T47D (cell line): ENCODE measurements around the gene DESI1.
"Not testable (repeated sequence)": the region's sequence is repeated elsewhere in the genome, so short reads cannot be mapped to it uniquely, and the experiment has no call there.

Source experiments
- DNase-seq, 2 experiments: peaks; one replicate each; pipeline versions ENCODE4 v3.0.0 to v3.0.0-alpha.2; 2011 to 2012; ENCODE audit warnings: low read depth in 1 of 2, low spot score in 1 of 2
- JUND ChIP-seq: IDR thresholded peaks from 2 replicates; pipeline ENCODE4 v1.6.1; 2012; ENCODE audit warnings: low read depth
- in situ Hi-C: cut with HindIII; loops from 2 replicates; pipeline ENCODE4 v1.10.0; 2016; ENCODE audit warnings: low sequenced_read_pairs, low pct_unique_long_range_greater_than_20kb

The DESI1 gene

GRCh38 chr22:41595703-41596102, 25.1 kb downstream of the DESI1 start:
- DNase-seq = no peak
- no peak for TF ChIP-seq JUND
- in situ Hi-C loops = no loop called here

- DNase-seq, in situ Hi-C loops: not testable (repeated sequence)
Observed at GRCh38 chr22:41593336-41593960, 27.4 kb downstream of the DESI1 start.

GRCh38 chr22:41589391-41590241, 31.2 kb downstream of the DESI1 start, which contains the start of gene PMM1:
Gene PMM1 (minus strand): TSS chr22:41589840. CDS start chr22:41589805, 35 bp downstream.
- TF ChIP-seq JUND = no peak
- peak; percentile 98 to 99 for DNase-seq

DNA sequence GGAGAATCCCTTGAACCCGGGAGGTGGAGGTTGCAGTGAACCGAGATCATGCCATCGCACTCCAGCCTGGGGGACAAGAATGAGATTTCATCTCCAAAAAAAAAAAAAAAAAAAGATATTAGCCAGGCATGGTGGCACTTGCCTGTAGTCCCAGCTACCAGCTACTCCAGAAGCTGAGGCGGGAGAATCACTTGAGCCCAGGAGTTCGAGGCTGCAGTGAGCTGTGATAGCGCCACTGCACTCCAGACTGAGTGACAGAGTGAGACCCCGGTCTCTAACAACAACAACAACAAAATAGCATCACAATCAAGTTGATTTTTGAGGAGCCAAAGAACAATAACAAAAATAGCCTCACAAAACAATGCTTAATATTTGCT, 33.5 kb downstream of the DESI1 start:
- in situ Hi-C loops = no loop called here
- DNase-seq = no peak
- TF ChIP-seq JUND = no peak

More at GRCh38 chr22:41589391-41590241, 31.2 kb downstream of the DESI1 start, which contains the start of gene PMM1:
- in situ Hi-C loops = no loop called here

DNA sequence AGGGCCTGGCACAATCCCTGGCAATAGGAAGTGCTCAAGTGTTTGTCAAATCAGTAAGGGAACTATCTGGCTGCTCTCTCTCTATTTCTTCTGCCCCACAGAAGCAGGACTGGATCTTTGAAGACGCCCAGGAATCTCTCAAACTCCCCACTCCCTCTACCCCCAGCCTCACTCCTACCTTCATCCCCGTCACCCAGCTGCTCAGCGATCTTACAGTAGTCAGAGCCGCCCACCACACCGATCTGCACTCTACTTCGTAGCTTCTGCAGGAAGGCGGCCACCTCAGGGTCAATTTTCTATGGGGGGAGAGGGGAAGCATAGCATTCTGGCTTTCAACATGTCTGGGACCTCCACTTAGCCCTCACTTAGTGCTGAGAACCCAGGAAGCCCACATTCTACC, 34.9 kb downstream of the DESI1 start:
- TF ChIP-seq JUND = no peak
- in situ Hi-C loops = no loop called here
- DNase-seq = no peak

DNA sequence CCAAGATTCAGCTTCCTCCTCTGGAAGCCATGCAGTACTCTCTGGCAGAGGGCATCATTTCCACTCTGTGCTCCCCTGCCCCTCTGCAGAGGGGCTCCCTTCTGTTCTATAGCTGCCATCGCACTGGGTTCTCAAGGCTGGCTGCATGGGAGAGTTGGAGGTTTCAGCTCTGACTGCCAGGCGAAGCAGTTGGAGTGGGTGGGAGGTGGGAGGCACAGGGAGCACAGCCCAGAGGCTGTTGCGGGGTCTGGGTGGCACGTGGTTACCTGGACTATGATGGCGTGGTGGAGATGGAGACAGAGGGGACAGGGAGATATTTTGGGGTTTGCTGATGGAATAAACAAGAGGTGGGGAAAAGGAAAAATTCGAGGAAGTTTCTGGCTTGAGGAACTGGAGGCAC, 36.0 kb downstream of the DESI1 start:
- no peak for DNase-seq
- in situ Hi-C loops = no loop called here
- no peak for TF ChIP-seq JUND

GRCh38 chr22:41582694-41583093, 38.1 kb downstream of the DESI1 start:
- in situ Hi-C loops = no loop called here
- DNase-seq = no peak
- no peak for TF ChIP-seq JUND

DNA sequence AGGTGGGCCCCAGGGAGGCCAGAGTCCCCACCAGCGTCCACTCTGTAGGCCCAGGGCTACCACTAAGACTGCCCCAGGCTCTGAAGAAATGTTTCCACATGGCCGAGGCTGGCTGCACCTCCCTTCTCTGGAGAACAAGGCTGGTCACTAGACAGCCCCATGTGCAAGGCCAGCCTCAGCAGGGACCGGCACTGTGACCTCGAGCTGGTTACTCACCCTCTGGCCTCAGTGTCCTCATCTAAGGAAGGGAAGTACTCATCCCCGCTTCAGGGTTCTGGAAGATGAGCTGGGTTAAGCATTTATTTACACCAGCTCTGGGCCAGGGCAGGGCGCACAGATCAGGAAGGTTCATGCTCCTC, 40.9 kb downstream of the DESI1 start:
- DNase-seq = no peak
- in situ Hi-C loops = no loop called here

GRCh38 chr22:41579297-41579996, 41.4 kb downstream of the DESI1 start:
- DNase-seq = no peak
- TF ChIP-seq JUND = no peak
- in situ Hi-C loops = no loop called here

More for the DNA sequence above, 40.9 kb downstream of the DESI1 start:
- TF ChIP-seq JUND = no peak

DNA sequence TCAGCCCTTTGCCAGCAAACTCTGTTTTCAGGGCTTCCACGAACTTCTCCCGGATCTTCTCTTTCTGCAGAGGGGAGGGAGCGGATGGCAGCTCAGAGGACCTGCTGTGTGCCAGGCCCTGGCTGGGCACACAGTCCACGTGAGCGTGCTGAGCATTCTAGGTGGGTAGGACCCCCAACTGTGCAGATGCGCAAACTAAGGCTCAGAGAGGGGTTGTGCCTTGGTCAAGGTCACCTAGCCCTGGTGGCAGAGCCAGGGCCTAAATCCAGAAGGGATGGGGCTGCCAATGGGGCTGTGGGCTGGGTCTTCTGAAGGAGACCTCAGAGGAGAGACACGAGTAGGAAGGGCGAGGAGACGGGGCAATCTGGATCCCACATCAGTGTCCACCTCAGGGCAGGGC, 42.0 kb downstream of the DESI1 start:
- in situ Hi-C loops = no loop called here
- no peak for DNase-seq
- no peak for TF ChIP-seq JUND

- no peak for DNase-seq
- in situ Hi-C loops = no loop called here
- no peak for TF ChIP-seq JUND
Observed at GRCh38 chr22:41578114-41578513, 42.7 kb downstream of the DESI1 start.

- in situ Hi-C loops = no loop called here
- no peak for TF ChIP-seq JUND
- DNase-seq = peak; percentile 77 to 83
Observed at GRCh38 chr22:41576877-41577276, 44.0 kb downstream of the DESI1 start.

- TF ChIP-seq JUND = no peak
- in situ Hi-C loops = no loop called here
Observed at GRCh38 chr22:41575533-41575932, 45.3 kb downstream of the DESI1 start.

More at GRCh38 chr22:41575533-41575932, 45.3 kb downstream of the DESI1 start:
- DNase-seq = no peak
